LNCAP (cell line): ENCODE measurements around the gene AFF1.

Source experiments
- TF ChIP-seq, protein P1 (sequence below): fragments of 450-650 bp; IDR thresholded peaks from 2 replicates; pipeline ENCODE4 v1.5.1; 2017; ENCODE audit warnings: mild to moderate bottlenecking

The AFF1 gene

DNA sequence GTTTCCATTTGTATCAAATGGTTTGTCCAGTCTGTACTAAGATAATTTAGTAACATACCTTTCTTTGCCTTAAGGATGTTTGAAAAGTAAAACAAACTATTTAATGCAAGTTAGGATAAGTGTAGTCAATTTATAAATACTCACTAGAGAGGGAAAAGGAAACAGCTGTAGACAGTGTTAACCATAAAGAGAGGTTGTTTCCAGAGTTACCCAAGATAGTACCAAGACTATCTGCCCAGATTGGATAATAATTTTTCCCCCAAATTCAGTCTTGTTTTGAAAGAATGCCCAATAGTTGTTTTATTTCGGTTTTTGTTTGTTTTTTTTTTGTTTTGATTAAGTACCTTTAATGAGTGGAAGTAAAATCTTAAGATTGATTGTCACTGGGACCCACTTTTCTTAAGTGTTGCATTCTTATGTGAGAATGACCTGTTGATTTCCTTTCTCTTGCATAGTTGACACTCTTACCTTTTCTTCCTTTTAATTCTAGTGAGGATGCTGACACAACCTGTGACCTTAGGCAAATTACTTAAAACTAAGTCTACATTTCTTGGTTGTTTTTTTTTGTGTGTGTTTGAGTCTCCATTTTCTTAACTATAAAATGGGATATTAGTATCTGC, 12.8 kb downstream of the AFF1 start:
- TF ChIP-seq, protein P1, sequence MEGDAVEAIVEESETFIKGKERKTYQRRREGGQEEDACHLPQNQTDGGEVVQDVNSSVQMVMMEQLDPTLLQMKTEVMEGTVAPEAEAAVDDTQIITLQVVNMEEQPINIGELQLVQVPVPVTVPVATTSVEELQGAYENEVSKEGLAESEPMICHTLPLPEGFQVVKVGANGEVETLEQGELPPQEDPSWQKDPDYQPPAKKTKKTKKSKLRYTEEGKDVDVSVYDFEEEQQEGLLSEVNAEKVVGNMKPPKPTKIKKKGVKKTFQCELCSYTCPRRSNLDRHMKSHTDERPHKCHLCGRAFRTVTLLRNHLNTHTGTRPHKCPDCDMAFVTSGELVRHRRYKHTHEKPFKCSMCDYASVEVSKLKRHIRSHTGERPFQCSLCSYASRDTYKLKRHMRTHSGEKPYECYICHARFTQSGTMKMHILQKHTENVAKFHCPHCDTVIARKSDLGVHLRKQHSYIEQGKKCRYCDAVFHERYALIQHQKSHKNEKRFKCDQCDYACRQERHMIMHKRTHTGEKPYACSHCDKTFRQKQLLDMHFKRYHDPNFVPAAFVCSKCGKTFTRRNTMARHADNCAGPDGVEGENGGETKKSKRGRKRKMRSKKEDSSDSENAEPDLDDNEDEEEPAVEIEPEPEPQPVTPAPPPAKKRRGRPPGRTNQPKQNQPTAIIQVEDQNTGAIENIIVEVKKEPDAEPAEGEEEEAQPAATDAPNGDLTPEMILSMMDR = no peak

DNA sequence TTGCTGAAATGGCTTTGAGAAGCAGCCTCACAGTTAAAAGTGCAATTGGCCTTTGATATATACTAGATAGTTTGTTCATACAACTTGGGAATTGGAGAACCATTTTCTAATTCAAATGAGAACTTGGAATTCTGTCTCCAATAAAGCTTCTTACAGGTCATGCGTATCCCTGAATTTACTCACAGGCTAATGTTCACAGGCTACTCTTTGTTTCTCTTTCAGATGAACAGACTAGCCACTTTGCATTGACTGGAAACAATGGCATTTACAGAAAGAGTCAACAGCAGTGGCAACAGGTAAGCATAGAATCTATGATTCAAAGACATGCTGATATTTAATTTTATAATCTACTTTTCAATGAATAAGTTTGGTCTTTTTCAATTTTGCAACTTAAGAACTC, 13.5 kb downstream of the AFF1 start:
- TF ChIP-seq, protein P1 = no peak

DNA sequence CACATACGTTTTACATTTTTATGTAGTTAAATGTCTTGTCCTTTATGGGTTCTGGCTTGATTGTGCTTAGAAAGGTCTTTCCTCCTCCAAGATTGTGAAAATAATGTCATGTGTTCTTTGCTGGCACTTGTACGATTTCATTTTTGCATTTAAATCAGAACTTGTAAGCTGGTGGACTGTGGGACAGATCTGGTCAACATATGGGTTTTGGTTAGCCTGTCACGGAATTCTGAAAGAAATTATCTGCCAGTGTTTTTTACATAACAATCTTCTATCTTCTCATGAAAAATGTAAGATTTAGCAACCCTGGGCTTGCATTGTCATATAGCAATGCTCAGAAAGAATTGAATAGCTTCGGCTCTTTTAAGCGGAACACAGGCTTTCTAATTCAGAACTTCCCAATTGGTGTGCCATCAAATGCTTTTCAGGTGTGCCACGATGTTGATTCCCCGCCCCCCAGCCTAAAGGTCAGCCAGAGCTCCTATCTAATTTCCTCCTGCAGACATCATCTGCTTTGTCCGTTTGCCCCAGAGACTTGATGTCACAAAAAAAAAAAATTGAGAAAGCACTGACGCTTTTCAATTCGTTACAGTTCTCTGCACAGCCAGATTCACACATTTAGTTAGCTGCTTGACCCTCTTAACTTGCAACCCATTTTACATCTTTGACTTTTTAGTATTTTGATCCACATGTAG, 16.2 kb downstream of the AFF1 start:
- TF ChIP-seq, protein P1 = no peak

DNA sequence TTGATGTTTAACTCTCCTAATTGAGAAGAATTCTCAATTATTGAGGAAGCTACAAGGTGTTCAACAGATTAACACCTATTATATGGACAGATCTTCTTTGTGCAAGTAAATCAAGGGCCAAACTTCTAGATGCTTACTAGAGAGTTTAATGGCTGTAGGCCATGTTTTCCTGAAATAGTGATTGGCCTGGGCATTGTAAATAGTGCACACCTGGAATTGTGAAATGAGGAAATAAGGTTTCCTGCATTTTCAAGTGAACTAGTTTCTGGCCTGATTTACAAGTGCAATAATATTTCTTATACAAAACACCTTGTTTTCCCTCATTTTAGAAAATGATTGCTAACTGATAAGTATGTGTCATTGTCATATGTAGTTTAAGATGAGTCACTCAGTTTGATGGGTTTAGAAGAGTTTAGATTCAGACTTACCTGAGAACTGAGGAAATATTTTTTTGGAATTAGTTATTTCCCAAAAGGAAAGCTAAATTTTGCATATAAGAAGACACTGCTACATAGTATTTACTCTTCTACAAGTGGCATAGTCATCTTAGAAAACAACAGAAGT, 21.2 kb downstream of the AFF1 start:
- TF ChIP-seq, protein P1 = no peak

DNA sequence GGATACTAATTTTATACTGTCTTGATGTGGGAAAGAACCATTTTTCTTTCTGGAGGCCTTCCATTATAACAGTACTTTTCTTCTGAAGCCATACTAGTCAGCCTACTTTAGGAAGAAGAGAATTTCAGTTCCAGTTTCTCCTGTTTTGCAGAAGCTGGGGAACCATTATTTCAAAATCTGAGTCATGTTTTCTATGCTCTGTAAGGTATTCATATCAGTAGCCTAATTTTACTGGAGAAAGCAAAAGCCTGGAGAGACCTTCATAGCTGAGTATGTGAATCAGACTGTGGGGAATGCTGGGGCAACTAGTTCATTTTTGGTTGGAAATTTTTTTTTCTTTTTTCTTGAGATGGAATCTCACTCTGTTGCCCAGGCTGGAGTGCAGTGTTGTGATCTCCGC, 22.4 kb downstream of the AFF1 start:
- TF ChIP-seq, protein P1 = no peak

DNA sequence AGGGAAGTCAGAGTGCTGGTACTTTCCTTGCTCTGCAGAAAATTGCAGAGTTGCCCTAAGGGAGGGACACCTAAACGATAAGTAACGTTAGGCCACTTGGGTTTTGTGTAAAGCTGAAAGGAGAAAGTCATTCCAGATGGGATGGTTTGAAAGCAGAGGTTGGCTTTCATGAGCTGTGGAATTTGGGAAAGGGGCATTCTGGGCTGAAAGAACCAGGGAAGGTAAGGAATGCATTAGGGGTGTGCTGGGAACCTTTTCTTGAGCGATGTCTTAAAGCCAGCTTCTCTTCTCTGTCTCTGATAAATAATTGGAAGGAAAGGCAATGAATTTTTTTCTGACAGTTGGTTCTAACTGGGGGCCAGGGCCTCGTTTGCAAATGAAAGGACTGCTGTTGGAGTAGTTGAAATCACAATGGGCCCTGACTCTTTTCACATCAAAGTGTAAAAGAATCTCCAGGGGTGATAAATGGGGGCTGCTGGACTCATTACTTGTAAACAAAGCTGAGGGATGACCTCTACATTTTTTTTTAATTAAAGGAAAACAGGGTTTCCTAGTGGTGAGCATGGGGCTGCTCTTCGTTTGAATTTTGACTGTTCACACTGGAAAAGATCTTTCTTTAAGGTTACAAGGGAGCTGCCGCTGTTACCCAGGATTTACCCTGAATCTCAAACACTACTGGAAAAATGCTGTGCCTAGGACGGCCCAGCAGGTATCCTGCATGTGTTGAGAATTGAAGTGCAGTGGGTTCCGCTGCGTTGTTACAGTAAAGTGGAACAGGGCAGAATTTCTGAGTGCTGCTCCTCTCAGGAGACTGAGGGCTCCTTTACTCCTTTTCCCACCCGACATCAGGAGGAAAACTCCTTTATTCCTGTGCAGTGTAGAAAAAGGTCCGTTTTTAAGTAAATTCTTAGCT, 25.0 kb downstream of the AFF1 start:
- TF ChIP-seq, protein P1 = no peak

DNA sequence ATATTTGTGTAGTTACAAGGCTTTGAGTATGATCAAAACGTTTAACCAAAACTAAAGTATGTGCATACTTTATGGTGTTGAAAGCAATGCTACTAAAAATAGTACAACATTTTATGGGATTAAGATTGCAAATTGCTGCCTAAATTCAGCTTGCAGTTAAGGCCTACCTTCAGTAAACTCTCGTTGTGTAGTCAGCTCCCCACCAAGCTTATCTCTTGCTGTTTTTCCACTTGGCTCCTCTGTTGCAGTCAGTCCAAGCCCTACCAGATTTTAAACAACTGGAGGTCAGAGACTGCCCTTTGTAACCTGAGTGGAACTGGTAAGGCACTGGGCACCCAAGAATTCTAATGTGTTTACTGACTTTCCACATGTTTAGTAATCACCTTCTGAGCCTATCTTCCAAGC, 25.7 kb downstream of the AFF1 start:
- TF ChIP-seq, protein P1 = no peak
